ES-I3 (cell line): ENCODE measurements around the gene MAP3K9.

Source experiments
- H3K36me3 ChIP-seq: 2 replicates; pipeline ENCODE4 v1.6.1; 2013; ENCODE audit warnings: mild to moderate bottlenecking, low read length, control low read depth, moderate library complexity; ENCODE audit not compliant: insufficient read depth
- H3K4me1 ChIP-seq: 2 replicates; pipeline ENCODE4 v1.6.1; 2013; ENCODE audit warnings: mild to moderate bottlenecking, control low read depth, low read length; ENCODE audit not compliant: insufficient read depth
- H3K9ac ChIP-seq: 2 replicates; pipeline ENCODE4 v1.6.1; 2013; ENCODE audit warnings: low read depth, mild to moderate bottlenecking, low read length, moderate library complexity
- H3K9me3 ChIP-seq: 2 replicates; pipeline ENCODE4 v1.6.1; 2013; ENCODE audit warnings: mild to moderate bottlenecking, low read length, moderate library complexity; ENCODE audit not compliant: control insufficient read depth, insufficient read depth

MAP3K9 gene

GRCh38 chr14:70742316-70742715 is 67.0 kb downstream of the MAP3K9 start:
- no peaks in the 10 kb centered on the region for H3K4me1 ChIP-seq
- no peak overlapping the region for H3K9ac ChIP-seq
- peaks cover 8% of the 10 kb centered on the region; the same call in 1 of the 2 replicates for H3K36me3 ChIP-seq
- no peaks in the 10 kb centered on the region for H3K9me3 ChIP-seq

- Histone ChIP-seq H3K4me1 (no peaks in the 10 kb centered on the region), H3K9me3 (no peaks in the 10 kb centered on the region), H3K9ac (no peak overlapping the region), H3K36me3 (peaks cover 8% of the 10 kb centered on the region; the same call in 1 of the 2 replicates)
These were observed 67.8 kb downstream of the MAP3K9 start for GRCh38 chr14:70741482-70741881.

- Histone ChIP-seq H3K9me3 (no peaks in the 10 kb centered on the region), H3K36me3 (peaks cover 23% of the 10 kb centered on the region; the same call in 1 of the 2 replicates), H3K4me1 (no peaks in the 10 kb centered on the region), H3K9ac (no peak overlapping the region)
These were observed 74.3 kb downstream of the MAP3K9 start for GRCh38 chr14:70735043-70735442.

GRCh38 chr14:70731447-70732239 is 77.7 kb downstream of the MAP3K9 start:
- H3K9ac ChIP-seq, result no peak overlapping the region
- no peaks in the 10 kb centered on the region for H3K9me3 ChIP-seq
- no peaks in the 10 kb centered on the region for H3K4me1 ChIP-seq
- H3K36me3 ChIP-seq, result peaks cover 15% of the 10 kb centered on the region; the same call in 1 of the 2 replicates

GRCh38 chr14:70730393-70730792 is 78.9 kb downstream of the MAP3K9 start:
- H3K9ac ChIP-seq, result no peak overlapping the region
- no peaks in the 10 kb centered on the region for H3K4me1 ChIP-seq
- peaks cover 8% of the 10 kb centered on the region; the same call in 1 of the 2 replicates for H3K36me3 ChIP-seq
- H3K9me3 ChIP-seq, result no peaks in the 10 kb centered on the region

GRCh38 chr14:70726651-70727375 is 82.5 kb downstream of the MAP3K9 start:
- Histone ChIP-seq H3K9me3 (no peaks in the 10 kb centered on the region), H3K4me1 (no peaks in the 10 kb centered on the region), H3K9ac (no peak overlapping the region), H3K36me3 (no peaks in the 10 kb centered on the region)

GRCh38 chr14:70724944-70725343 is 84.4 kb downstream of the MAP3K9 start:
- no peak overlapping the region for H3K9ac ChIP-seq
- H3K36me3 ChIP-seq, result no peaks in the 10 kb centered on the region
- no peaks in the 10 kb centered on the region for H3K4me1 ChIP-seq
- H3K9me3 ChIP-seq, result no peaks in the 10 kb centered on the region

GRCh38 chr14:70724110-70724509 is 85.2 kb downstream of the MAP3K9 start:
- H3K36me3 ChIP-seq, result no peaks in the 10 kb centered on the region
- no peak overlapping the region for H3K9ac ChIP-seq
- H3K4me1 ChIP-seq, result no peaks in the 10 kb centered on the region
- no peaks in the 10 kb centered on the region for H3K9me3 ChIP-seq

- Histone ChIP-seq H3K36me3 (no peaks in the 10 kb centered on the region), H3K4me1 (no peaks in the 10 kb centered on the region)
These were observed 86.0 kb downstream of the MAP3K9 start for GRCh38 chr14:70723276-70723675.

GRCh38 chr14:70722418-70722817 is 86.9 kb downstream of the MAP3K9 start:
- Histone ChIP-seq H3K9ac (no peak overlapping the region), H3K9me3 (no peaks in the 10 kb centered on the region), H3K4me1 (no peaks in the 10 kb centered on the region), H3K36me3 (no peaks in the 10 kb centered on the region)

More at GRCh38 chr14:70723276-70723675, 86.0 kb downstream of the MAP3K9 start:
- Histone ChIP-seq H3K9ac (no peak overlapping the region), H3K9me3 (no peaks in the 10 kb centered on the region)

GRCh38 chr14:70721542-70721941 is 87.8 kb downstream of the MAP3K9 start:
- Histone ChIP-seq H3K36me3 (no peaks in the 10 kb centered on the region), H3K9ac (no peak overlapping the region), H3K9me3 (no peaks in the 10 kb centered on the region), H3K4me1 (no peaks in the 10 kb centered on the region)

- Histone ChIP-seq H3K9ac (no peak overlapping the region), H3K4me1 (peaks cover 4% of the 10 kb centered on the region; the same call in 1 of the 2 replicates), H3K9me3 (no peaks in the 10 kb centered on the region), H3K36me3 (no peaks in the 10 kb centered on the region)
These were observed 90.8 kb downstream of the MAP3K9 start for GRCh38 chr14:70718383-70719118.

GRCh38 chr14:70716958-70717357 is 92.4 kb downstream of the MAP3K9 start:
- peaks cover 12% of the 10 kb centered on the region; the same call in 1 of the 2 replicates for H3K4me1 ChIP-seq
- H3K36me3 ChIP-seq, result no peaks in the 10 kb centered on the region
- no peaks in the 10 kb centered on the region for H3K9me3 ChIP-seq
- no peak overlapping the region for H3K9ac ChIP-seq

- no peaks in the 10 kb centered on the region for H3K9me3 ChIP-seq
- H3K4me1 ChIP-seq, result peaks cover 12% of the 10 kb centered on the region; the same call in 1 of the 2 replicates
- H3K36me3 ChIP-seq, result no peaks in the 10 kb centered on the region
- H3K9ac ChIP-seq, result no peak overlapping the region
These were observed 92.8 kb downstream of the MAP3K9 start for GRCh38 chr14:70716483-70716882.
